K562 (cell line): Measurements from ENCODE around the gene ZMIZ1. TPM values are rescaled to one million over a fixed set of nuclear protein-coding genes. Genes with fewer than 3 reads are reported as not detected.

Source experiments
- CBX8 ChIP-seq: fragments of 200-600 bp; sonication (generic); IDR thresholded peaks from 2 replicates; pipeline ENCODE4 v1.6.1; 2012; ENCODE audit warnings: borderline replicate concordance, mixed run types, low read depth, mild to moderate bottlenecking, moderate library complexity, mixed read lengths, low read length, control low read depth, inconsistent platforms; ENCODE audit not compliant: poor library complexity, severe bottlenecking; ENCODE audit errors: extremely low read depth
- CC2D1A ChIP-seq: fragments of 450-650 bp; IDR thresholded peaks from 2 replicates; pipeline ENCODE4 v1.6.1; 2017; ENCODE audit warnings: mild to moderate bottlenecking
- DACH1 ChIP-seq: fragments of 450-650 bp; IDR thresholded peaks from 2 replicates; pipeline ENCODE4 v1.6.1; 2018; ENCODE audit not compliant: partially characterized antibody
- HMBOX1 ChIP-seq: sonication (generic); IDR thresholded peaks from 2 replicates; pipeline ENCODE4 v1.6.1; 2016
- ILK ChIP-seq: fragments of 450-650 bp; IDR thresholded peaks from 2 replicates; pipeline ENCODE4 v1.6.1; 2016; ENCODE audit warnings: missing genetic modification characterization, low read depth, mild to moderate bottlenecking, missing compliant biosample characterization, moderate library complexity, borderline replicate concordance
- NFIC ChIP-seq: fragments of 450-650 bp; IDR thresholded peaks from 2 replicates; pipeline ENCODE4 v1.6.1; 2017; ENCODE audit warnings: mild to moderate bottlenecking, inconsistent platforms
- RFX7 ChIP-seq: fragments of 250-450 bp; sonication (Bioruptor Pico); IDR thresholded peaks from 2 replicates; pipeline ENCODE4 v1.5.1; 2021; ENCODE audit warnings: mild to moderate bottlenecking
- SAFB ChIP-seq: fragments of 200-400 bp; formaldehyde crosslinking; IDR thresholded peaks from 2 replicates; pipeline ENCODE4 v1.6.1; 2017; ENCODE audit warnings: low read depth, low read length, borderline replicate concordance
- SRSF3 ChIP-seq: fragments of 200-400 bp; formaldehyde crosslinking; IDR thresholded peaks from 2 replicates; pipeline ENCODE4 v1.6.1; 2016; ENCODE audit warnings: mild to moderate bottlenecking, low read length, moderate library complexity; ENCODE audit not compliant: insufficient read depth
- STAG1 ChIP-seq: sonication (generic); formaldehyde crosslinking; IDR thresholded peaks from 2 replicates; pipeline ENCODE4 v1.5.0; 2020; ENCODE audit warnings: missing genetic modification reagents, borderline replicate concordance
- TCFL5 ChIP-seq: fragments of 250-450 bp; sonication (Bioruptor Pico); conservative IDR thresholded peaks from 2 replicates; pipeline ENCODE4 v1.6.1; 2021; ENCODE audit warnings: mild to moderate bottlenecking, moderate library complexity, matching md5 sums
- ZBTB5 ChIP-seq: fragments of 450-650 bp; IDR thresholded peaks from 2 replicates; pipeline ENCODE4 v1.6.1; 2017; ENCODE audit warnings: antibody characterized with exemption
- ZNF12 ChIP-seq: sonication (generic); formaldehyde crosslinking; IDR thresholded peaks from 2 replicates; pipeline ENCODE4 v1.4.0; 2020; ENCODE audit warnings: mild to moderate bottlenecking, missing genetic modification reagents
- ZNF124 ChIP-seq: sonication (generic); formaldehyde crosslinking; IDR thresholded peaks from 2 replicates; pipeline ENCODE4 v1.8.1; 2022; ENCODE audit warnings: missing genetic modification reagents
- ZNF134 ChIP-seq: fragments of 250-450 bp; sonication (Bioruptor Pico); conservative IDR thresholded peaks from 2 replicates; pipeline ENCODE4 v1.4.0; 2020
- ZNF274 ChIP-seq: IDR thresholded peaks from 2 replicates; pipeline ENCODE4 v1.6.1; 2011; ENCODE audit warnings: low read depth, mild to moderate bottlenecking, low read length, moderate library complexity, borderline replicate concordance
- ZNF695 ChIP-seq: fragments of 450-650 bp; formaldehyde crosslinking; IDR thresholded peaks from 2 replicates; pipeline ENCODE4 v1.4.0; 2020; ENCODE audit warnings: mild to moderate bottlenecking, moderate library complexity
- ZNF696 ChIP-seq: fragments of 250-450 bp; sonication (Bioruptor Pico); conservative IDR thresholded peaks from 2 replicates; pipeline ENCODE4 v1.4.0; 2020; ENCODE audit warnings: mild to moderate bottlenecking, moderate library complexity
- ZNF699 ChIP-seq: fragments of 250-450 bp; sonication (Bioruptor Pico); IDR thresholded peaks from 2 replicates; pipeline ENCODE4 v1.8.0; 2021; ENCODE audit warnings: mild to moderate bottlenecking, moderate library complexity; ENCODE audit not compliant: insufficient replicate concordance
- ZSCAN29 ChIP-seq: fragments of 450-650 bp; IDR thresholded peaks from 2 replicates; pipeline ENCODE4 v1.6.1; 2017
- polyA plus RNA-seq, 8 experiments: library from polyadenylated mRNA; depleted of rRNA in 4 of 8; stranded (reverse) in 5 of 8; unstranded in 3 of 8; fragments of >200 nt; fragmentation: Nextera tagmentation in 2 of 8; fragmentation: Illumina TruSeq in 1 of 8; extraction: Ambion mirVana in 2 of 8; extraction: Trizol in 1 of 8; gene quantifications; 2 replicates each; pipeline versions ENCODE4 v1.2.1 to v1.2.3, GENCODE V29; 2011 to 2014; ENCODE audit warnings: inconsistent platforms in 1 of 8, missing spikeins in 1 of 8
- total RNA-seq, 7 experiments: library from RNA; depleted of rRNA in 6 of 7; stranded (reverse); fragments of >200 nt in 6 of 7; fragmentation: Illumina TruSeq in 2 of 7; extraction: Trizol in 2 of 7; gene quantifications; 2 replicates each; pipeline versions ENCODE4 v1.2.1 to v1.2.3, GENCODE V29; 2011 to 2021; ENCODE audit warnings: low replicate concordance in 1 of 7
- TF ChIP-seq, protein P1 (sequence below): fragments of 250-450 bp; sonication (Bioruptor Pico); IDR thresholded peaks from 2 replicates; pipeline ENCODE4 v1.9.0; 2021; ENCODE audit warnings: mild to moderate bottlenecking, inconsistent platforms
- TF ChIP-seq, protein P2 (sequence below): sonication (generic); formaldehyde crosslinking; IDR thresholded peaks from 2 replicates; pipeline ENCODE4 v1.8.1; 2023; ENCODE audit warnings: mild to moderate bottlenecking, missing genetic modification reagents

Gene ZMIZ1
- total and polyA plus RNA-seq, 9 of the 15 experiments (the other 6 are each of a cell fraction or from before 2014, with no cell fraction given): 1.0 to 37.3 (median 4.3) TPM

DNA sequence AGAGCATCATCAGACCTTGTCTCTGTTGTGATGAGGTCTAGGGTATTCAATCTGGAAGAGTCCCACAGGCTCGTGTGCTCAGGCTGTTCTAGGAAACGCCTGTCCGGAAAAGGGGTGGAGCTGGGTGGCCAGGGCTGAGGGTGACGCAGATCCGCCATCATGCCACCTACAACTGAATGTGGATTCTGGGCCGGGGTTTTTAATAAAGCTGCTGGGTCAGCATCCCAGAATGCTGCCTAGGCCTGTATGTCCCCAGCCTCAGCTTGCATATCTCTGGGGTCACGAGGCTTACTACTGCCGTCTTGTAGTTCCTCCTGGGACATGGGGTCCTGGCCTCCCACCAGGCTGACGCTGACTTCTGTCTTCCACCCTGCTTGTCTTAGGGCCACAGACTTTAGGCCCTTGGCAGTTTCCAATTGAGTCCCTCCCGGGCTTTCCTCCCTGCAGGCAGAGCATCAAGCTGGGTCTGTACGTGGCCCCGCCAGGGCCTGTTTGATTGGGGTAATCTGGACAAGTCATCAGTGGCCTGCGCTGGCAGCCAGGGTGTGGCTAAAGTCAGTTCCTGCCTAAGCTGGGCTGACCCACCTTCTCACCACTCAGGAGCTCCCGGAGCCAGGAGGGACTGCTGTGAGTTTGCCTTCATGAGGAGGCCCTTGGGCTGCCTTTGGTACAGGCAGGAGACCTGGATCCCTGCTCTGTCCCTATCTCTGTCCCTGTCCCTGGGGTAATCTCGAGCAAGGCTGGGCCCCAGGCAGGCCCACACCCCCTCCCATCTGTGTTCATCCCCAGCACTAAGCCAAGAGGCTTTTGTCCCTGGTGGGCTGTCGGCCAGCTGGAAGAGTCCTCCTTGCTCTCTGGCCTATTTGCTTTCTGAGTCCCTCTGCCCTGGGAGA lies 79.9 kb downstream of the ZMIZ1 start (continued):
- TF ChIP-seq TCFL5 (CRISPR knock-in tag): no peak
- TF ChIP-seq SAFB: no peak
- TF ChIP-seq RFX7 (CRISPR knock-in tag): no peak
- TF ChIP-seq ZNF134 (CRISPR knock-in tag): no peak; the same call in 1 of the 2 replicates
- no peak for TF ChIP-seq CBX8
- no peak for TF ChIP-seq ZNF274
- TF ChIP-seq ILK (tag): no peak
- TF ChIP-seq ZSCAN29: no peak
- peak; percentile 88 for TF ChIP-seq HMBOX1
- no peak for TF ChIP-seq DACH1
- TF ChIP-seq ZNF124 (CRISPR knock-in tag): no peak
- TF ChIP-seq, protein P1, sequence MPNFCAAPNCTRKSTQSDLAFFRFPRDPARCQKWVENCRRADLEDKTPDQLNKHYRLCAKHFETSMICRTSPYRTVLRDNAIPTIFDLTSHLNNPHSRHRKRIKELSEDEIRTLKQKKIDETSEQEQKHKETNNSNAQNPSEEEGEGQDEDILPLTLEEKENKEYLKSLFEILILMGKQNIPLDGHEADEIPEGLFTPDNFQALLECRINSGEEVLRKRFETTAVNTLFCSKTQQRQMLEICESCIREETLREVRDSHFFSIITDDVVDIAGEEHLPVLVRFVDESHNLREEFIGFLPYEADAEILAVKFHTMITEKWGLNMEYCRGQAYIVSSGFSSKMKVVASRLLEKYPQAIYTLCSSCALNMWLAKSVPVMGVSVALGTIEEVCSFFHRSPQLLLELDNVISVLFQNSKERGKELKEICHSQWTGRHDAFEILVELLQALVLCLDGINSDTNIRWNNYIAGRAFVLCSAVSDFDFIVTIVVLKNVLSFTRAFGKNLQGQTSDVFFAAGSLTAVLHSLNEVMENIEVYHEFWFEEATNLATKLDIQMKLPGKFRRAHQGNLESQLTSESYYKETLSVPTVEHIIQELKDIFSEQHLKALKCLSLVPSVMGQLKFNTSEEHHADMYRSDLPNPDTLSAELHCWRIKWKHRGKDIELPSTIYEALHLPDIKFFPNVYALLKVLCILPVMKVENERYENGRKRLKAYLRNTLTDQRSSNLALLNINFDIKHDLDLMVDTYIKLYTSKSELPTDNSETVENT (CRISPR knock-in tag): 0 out of 2 replicates have a peak, but pooled peaks have one; percentile 47
- TF ChIP-seq, protein P2, sequence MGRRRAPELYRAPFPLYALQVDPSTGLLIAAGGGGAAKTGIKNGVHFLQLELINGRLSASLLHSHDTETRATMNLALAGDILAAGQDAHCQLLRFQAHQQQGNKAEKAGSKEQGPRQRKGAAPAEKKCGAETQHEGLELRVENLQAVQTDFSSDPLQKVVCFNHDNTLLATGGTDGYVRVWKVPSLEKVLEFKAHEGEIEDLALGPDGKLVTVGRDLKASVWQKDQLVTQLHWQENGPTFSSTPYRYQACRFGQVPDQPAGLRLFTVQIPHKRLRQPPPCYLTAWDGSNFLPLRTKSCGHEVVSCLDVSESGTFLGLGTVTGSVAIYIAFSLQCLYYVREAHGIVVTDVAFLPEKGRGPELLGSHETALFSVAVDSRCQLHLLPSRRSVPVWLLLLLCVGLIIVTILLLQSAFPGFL (CRISPR knock-in tag): no peak
- TF ChIP-seq ZNF695 (CRISPR knock-in tag): no peak
- no peak for TF ChIP-seq ZBTB5
- TF ChIP-seq STAG1 (CRISPR knock-in tag): no peak
- TF ChIP-seq ZNF696 (CRISPR knock-in tag): no peak
- TF ChIP-seq ZNF699: no peak
- TF ChIP-seq CC2D1A: no peak; the same call in 1 of the 2 replicates
- TF ChIP-seq ZNF12: no peak
- TF ChIP-seq NFIC: peak; percentile 31; the same call in 1 of the 2 replicates
- TF ChIP-seq SRSF3: no peak
